ENCODE data around the gene TDP2.
"Not testable (repeated sequence)": the region's sequence is repeated elsewhere in the genome, so short reads cannot be mapped to it uniquely, and the experiment has no call there.

Gene TDP2

DNA sequence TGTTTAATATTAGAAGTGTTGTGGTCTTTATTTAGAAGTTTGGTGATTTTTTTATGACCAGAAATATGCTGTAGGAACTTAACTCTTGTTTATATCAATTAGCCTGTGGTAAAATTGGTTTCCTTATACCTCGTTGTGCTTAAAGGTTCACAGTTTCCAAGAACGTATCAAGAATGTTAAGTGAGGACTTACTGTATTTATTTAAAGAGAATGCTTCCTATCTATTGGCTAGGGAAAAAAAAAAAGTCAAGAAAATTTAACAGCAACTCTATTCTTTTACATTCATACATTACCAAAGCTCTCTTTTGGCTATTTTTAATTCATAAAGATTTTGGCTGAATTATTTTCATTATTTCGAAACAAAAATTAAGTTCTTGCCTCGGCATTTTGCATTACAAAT is 22.3 kb downstream of the TDP2 start:
- no peak for DNase-seq

DNA sequence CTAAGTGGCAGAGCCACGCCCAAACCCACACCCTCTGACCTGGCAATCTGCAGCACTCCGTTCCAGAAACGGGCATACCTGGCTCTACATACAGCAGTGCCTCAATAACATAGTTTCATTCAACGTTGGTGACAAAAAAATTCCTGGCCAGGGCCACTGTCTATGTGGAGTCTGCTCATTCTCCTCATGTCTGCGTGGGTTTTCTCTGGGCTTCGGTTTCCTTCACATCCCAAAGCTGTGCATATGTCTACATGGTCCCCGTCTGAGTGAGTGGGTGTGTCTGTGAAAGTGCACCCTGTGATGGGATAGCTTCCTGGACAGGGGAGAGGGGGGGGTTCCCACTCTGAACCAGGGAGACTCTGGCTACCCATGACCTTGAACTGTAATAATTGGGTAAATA is 22.8 kb downstream of the TDP2 start:
- no peak for DNase-seq

DNA sequence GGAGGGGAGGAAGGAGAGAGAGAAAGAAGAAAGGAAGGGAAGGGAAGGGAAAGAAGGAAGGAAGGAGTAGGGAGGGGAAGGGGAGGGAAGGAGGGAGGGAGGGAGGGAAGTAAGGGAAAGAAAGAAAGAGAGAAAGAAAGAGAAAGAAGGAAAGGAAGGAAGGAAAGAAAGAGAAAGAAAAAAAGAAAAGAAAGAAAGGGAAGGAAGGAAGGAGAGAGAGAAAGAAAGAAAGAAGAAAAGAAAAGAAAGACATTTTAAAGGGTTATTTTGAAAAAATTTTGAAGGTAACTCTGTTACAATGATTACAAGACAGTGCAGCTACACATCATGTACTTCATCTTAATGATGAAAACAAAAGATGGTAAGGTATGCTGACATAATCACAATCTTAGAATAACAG is 24.6 kb downstream of the TDP2 start:
- no peak for DNase-seq

DNA sequence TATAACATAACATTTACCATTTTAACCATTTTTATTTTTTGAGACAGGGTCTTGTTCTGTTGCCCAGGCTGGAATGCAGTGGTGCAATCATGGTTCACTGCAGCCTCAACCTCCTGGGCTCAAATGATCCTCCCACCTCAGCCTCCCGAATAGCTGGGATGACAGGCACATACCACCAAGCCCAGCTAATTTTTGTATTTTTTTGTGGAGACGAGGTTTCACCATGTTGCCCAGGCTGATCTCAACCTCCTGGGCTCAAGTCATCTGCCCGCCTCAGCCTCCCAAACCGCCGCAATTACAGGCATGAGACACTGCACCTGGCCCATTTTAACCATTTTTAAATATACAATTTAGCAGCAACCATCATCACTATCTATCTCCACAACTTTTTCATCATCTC is 26.1 kb downstream of the TDP2 start:
- not testable (repeated sequence) for DNase-seq

DNA sequence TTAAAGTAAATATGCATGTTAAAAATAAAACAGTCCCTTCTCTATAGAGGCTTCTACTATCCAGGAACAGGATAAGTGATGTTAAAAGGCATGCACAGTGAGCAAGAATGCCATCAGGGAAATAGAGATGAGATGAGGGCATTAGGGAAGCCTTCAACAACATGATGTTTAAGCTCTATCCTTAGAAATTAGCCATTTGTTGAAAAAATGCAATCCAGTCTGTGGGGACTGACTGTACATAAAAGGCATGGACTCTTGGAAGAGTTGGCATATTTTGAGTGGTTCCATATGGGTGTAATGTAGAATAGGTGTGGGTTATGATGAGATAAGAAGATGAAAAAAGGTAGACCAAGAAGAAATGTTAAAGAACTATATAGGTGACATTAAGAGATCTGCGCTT is 26.5 kb downstream of the TDP2 start:
- no peak for DNase-seq

DNA sequence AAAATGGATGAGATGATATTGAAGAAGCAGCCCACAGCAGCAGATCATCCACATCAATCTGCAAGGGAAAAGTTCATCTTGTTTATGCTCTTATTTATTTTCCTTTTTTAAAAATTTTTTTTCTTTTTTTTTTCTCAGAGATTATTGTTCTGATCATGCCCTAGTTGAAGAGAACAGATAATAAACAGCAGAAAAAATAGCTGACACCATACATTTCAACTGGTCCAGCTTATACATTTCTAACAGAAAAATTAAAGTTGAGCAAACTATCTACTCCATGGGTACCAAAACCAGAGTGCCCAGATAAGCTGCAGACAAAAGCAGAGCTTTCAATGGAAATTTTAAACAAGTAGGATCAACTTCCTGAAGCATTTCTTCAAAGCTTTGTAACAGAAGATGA is 30.0 kb downstream of the TDP2 start:
- DNase-seq = no peak

DNA sequence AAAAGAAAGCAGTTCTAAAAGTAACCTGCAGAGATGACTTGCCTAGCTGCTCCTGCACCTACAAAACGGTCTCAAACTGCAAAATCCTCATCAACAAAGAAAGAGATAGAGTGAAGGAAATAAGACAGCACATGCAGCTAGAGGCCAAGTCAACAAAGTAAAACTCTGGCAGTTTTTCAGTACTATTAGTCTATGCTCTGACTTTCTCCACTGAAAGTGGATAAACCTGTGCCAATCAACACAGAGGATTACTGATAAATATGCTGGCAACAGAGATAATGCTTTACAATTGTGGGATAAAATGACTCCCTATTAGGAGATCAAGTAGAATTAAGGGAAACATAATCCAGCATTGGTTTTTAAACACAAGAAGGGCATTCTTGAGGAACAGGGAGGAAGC is 34.1 kb downstream of the TDP2 start:
- no peak for DNase-seq

DNA sequence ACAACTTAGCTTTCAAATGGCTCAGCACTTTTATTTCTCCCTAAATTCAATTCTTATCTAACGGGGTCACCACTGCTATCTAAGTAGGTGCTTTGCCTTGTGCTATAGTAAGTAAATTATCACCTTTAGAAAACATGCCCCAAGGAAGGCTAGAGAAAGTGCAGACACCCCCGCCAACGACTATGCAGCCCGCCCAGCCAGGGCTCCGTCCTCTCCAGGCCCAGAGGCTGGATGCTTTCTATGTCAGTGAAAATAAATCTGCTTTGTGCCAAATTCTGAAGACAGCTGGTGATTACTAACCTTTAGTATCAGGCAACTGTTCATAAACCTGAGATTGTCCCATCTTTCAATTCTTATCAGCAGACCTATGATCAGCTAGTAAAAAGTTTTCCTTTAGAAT is 35.0 kb downstream of the TDP2 start:
- no peak for DNase-seq

DNA sequence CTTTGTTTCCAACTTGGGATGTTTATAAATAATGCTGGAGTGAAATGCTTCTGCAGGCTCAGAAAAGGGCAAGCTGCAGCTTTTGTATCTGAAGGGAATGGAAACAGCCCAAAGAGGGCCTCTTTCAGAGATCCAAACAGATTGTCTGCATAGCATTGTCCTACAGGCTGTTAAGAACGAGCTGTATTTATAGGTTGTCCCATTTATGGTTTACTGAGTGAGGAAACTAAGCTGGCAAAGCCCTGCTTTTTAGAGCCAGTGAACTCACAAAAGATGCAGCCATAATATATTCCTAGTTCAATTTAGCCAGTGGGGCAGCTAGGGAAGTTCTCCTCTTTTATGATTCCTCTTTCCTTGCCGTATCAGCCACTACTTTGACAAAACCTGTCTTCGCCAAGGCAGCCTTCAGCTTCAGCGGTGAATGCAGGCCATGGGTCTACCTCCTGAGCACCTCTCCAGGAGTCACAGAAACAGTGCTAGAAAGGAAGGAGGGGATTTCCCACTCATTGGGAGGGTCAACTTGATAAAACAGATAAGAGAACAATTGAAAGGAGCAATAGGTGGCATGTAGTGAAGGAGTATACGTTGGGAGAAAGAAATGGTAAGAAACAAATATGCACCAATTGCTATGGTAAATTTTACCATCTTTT is 35.7 kb downstream of the TDP2 start:
- no peak for DNase-seq

DNA sequence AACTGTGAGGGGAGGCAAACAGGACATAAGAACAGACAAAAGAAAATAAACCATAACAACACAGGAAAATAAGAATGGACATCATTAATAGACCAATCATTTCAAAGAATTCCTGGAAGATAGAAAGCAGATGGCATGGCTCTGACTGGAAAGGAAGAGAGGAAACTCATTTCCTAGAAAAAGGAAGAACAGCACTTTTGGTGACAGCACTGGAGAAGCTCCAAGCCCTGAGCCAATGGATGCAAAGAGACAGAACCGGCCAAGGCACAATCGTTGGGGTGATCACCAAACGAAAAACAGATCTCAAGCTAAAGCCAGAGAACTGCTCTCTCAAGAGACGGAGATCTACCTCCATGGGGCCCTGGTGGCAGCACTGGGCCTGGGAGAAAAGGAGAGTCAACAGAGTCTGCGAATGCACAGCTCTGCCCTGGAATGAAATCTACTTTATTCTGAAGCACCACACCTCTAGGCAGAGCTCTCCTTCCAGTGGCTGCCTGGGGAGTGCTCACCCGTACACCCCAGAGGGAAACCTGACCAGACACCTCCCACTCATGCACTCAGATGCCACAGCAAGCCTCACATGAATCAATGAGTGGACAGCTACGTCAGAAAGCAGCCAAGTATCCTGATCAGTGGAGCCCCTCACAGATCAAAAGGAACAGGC is 44.9 kb downstream of the TDP2 start:
- no peak for DNase-seq

DNA sequence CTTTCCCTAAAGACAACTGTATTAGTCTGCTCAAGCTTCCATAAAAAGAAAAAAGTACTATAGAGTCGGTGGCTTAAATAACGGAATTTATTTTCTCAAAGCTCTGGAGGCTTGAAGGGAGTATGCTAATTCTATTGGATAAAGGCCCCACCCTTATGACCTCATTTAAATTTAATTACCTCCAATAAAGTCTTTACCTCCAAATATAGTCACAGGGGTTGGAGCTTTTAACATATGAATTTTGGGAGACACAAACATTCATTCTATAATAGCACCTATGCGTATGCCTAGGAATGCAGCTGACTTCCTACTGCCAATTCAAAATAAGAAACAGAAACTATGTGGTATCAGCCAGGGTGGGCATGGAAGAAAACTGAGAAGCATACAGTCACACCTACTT is 46.1 kb downstream of the TDP2 start:
- DNase-seq = no peak

DNA sequence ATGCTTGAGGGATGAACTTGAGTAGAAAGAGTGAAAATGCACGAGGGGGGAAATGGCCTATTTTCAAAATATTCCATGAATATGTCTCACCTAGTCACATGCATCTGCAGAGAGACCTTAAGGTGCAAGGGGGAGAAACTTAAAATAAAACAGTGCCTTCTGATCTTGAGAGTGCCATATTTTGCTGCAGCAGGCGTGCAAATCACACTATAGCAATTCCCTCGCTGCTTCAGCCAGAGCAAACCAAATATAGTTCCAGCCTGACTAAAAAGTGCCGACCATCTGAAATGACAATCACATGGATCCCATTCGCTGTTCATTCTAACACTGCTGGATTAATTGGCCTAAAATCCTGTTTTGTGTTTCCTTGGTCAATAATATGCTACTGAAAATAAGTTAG is 47.0 kb downstream of the TDP2 start:
- DNase-seq = no peak

DNA sequence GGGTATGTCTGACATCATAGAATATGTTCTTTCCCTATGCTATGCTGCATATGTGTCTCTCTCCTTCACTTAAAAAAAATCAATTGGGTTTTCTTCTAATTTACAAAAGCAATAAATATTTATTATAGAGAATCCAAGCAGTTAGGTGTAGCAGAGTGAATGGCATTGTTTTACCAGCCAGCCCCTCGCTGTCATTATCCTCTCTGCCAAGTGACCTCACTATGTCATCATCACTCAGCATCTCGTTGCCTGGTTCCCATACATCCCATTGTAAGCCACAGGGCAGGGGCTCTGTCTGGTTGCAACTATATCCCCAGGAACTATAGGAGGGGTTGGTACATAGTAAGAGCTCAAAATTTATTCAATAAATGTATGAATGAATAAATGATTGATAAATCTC is 52.1 kb downstream of the TDP2 start:
- no peak for DNase-seq

DNA sequence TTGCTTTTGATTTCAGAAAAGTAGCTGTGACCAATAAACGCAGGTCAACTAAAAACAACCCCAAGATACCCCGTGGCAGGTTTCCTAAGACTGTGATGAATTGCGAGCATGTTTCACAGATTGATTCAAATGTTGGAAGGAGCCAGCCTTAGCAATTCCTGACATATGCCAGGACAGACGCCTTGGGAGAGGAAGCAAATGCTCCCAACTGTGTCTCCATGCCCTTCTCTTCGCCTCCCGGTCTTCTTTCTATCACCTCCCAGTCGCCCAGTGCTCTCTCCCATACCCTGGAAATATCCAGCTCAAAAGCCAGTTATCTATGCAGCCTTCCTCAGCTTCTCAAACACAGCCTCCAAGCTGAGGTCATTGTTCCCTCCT is 52.7 kb downstream of the TDP2 start:
- no peak for DNase-seq

DNA sequence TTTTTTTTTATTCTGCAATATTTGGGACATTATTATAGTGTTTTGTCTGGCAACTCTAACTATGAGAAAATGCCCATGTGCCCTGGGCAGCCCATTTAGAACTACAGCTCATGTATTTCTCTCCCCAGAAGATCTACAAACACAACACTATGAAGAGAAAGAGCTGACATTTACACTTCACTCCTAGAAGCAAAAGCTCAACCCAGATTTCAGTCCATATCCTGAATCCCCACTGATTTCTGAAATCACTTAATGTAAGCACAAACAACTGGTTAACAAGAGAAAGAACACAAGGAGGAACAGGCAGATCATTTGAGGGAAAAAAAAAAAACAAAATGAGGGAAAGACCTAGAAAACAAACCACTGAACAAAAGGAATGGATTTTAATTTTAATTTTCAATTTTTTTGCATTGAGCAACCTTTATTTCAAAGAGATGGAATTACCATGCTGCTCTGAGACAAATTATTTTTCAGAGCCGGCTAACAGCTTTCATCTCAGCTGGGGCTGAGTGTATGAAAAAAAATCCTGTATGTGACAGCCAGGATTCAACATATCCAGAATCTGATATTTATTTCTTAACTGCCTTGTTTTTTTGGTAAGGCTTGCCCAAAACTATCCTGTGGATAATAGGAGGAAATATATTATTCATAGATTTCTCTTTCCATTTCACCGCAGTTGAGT is 53.2 kb downstream of the TDP2 start:
- DNase-seq = no peak

DNA sequence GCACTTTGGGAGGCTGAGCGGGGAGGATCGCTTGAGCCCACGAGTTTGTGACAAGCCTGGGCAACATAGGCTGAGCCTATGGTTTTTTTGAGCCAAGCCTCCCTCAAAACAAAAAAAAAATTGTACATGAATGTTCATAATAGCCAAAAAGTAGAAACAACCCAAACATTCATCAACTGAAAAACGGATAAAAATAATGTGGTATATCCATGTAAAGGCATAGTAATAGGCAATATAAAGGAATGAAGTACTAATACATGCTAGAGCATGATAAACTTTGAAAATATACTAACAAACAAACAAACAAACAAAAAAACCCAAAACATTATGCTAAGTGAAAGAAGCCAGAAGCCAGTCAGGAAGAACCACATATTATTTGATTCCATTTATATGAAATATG is 56.0 kb downstream of the TDP2 start:
- DNase-seq = no peak

DNA sequence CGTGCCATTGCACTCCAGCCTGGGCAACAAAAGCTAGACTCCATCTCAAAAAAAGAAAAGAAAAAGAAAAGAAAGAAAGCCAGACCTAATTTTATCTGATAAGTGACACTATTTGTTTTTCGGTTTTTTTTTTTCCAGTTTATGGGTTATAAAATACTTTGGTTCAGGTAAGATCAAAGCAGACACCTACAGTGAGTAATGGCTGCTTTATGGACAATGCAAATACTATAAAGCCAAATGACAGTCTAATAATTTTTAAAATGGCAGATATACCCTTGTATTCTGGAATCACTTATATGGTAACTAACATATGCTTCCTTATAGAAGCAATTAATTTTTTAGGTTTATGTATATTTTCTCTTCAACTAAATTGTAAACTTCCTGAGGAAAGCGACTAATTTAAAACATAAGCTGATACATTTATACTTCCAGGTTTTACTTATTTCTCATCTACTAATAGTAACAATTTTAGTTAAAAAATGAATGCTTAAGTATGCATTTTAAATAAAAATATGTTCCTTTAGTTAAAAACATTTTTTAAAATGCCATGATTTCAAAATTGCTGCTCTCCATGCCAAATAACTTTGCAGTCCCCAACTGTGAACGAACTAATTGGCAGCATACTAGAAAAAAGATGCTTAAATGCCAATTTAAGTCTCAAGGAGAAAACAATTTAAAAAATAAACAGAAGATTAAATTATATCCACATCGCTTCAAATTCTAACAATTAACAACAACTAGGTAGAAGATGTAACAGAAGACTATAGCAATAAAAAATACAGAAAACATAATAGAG is 59.2 kb downstream of the TDP2 start:
- DNase-seq = no peak

DNA sequence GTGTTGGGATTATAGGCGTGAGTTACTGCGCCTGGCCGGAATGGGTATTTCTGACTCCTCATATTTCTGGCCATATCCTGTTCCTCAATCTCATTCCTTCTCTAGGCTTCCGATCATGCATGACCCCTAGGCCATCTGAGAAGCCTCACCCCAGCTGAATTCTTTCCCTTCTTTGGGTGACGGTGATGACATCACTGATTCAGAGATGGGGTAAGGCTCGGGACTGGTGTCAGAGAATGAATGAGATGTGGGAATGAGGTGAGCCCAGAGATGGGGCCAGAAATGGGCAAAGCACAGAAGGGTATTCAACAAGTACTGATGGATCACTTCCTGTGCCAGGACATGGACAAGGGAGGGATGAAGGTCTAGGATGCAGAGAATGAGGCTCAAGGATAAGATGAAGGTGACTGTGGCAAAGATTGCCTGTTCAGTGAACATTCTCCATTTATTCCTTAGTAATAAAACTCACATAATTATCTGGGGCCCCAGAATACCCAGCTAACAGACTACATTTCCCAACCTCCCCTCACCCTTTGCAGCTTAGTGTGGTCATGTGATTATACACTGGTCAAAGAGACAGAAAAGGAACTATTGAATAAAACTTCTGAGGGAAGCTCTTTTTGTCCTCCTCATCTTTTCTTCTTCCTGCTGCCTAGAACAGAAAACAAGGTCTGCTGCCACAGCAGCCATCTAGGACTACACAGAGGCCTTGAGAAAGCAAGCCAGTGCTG is 60.3 kb downstream of the TDP2 start:
- no peak for DNase-seq

DNA sequence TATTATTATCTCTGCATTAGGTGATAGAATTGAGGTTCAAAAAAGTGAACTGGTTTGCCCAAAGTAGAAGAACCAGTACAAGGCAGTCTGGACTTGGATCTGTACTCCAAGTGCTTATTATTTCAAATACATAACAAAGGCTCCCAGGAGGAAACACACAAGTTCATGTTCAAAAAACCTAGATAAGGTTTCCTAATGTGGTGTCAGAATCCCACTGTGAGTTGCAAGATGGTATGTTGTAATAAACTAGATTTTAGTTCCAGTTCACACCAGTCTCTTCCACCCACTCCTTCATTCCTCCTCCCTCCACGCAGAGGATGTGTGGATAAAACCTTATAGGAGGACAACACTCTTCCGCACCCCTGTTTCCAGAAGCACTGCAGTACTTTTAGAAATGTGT is 63.5 kb downstream of the TDP2 start:
- DNase-seq = no peak

DNA sequence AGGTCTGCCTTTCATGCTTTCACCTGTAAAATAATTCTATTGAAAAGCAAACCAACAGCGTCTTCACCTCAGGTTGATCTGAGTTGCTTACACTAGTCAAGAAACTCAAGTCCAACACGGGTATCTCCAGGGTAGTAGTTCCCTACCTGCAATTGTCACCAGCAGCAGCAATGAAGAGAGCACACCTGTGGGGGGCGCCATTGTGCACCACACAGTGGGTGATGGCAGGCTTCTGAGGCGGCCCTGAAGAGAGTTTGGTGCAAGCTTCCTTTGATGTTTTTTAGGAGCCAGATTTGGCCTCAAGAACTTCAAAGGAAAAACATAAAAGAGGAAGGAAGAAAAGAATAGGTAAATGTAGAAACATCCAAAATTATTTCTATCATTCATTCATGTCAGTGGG is 65.8 kb downstream of the TDP2 start:
- no peak for DNase-seq

All from bone marrow (tissue), 2 donors.